NB4 (cell line): ENCODE results near the gene TASOR2.

Experiments used
- DNase-seq: peaks from one replicate; pipeline ENCODE4 v3.0.0; 2010; ENCODE audit warnings: low read depth
- H3K4me3 ChIP-seq: one replicate; pipeline ENCODE4 v1.5.1; 2011; ENCODE audit warnings: mild to moderate bottlenecking, low read depth, low read length, moderate library complexity
- MAX ChIP-seq: IDR thresholded peaks from 2 replicates; pipeline ENCODE4 v1.6.1; 2011; ENCODE audit warnings: low read depth, low read length
- MYC ChIP-seq: IDR thresholded peaks from 2 replicates; pipeline ENCODE4 v1.6.1; 2011; ENCODE audit warnings: low read depth, low read length
- POLR2A ChIP-seq: IDR thresholded peaks from 2 replicates; pipeline ENCODE4 v1.6.1; 2011; ENCODE audit warnings: mild to moderate bottlenecking; ENCODE audit not compliant: insufficient read length; ENCODE audit errors: extremely low read depth
- TF ChIP-seq, protein P1 (sequence below): IDR thresholded peaks from one replicate; pipeline ENCODE4 v1.5.1; 2012; ENCODE audit warnings: low read depth, low read length

Gene TASOR2

DNA sequence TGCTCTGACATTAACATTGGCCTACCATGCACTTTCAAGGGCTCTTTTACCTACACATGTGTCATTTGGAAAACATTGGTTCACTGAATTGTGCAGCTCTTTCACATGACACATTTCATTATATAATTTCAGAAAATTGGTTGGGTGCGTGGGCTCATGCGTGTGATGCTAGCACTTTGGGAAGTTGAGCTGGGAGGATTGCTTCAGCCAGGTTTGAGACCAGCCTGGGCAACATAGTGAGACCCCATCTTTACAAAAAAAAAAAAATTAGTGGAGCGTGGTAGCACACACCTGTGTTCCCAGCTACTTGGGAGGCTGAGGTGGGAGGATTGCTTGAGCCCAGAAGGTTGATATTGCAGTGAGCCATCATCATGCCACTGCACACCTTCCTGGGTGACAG, 3.9 kb downstream of the TASOR2 start:
- DNase-seq, result no peak
- H3K4me3 ChIP-seq, result no peak overlapping the region
- no peak for TF ChIP-seq POLR2A

DNA sequence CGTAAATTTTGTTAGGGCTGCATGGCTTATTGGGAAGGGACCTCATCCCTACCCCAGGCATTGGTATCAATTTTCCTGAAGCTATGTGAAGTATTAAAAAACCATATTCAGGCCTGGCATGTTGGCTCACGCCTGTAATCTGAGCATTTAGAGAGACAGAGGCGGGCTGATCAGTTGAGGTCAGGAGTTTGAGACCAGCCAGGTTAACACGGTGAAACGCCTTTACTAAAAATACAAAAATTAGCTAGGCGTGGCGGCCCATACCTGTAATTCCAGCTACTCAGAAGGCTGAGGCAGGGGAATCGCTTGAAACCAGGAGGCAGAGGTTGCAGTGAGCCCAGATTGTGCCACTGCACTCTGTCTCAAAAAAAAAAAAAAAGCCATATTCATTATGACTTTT, 7.1 kb downstream of the TASOR2 start:
- TF ChIP-seq MAX (no peak), MYC (no peak), POLR2A (no peak)
- TF ChIP-seq, protein P1, sequence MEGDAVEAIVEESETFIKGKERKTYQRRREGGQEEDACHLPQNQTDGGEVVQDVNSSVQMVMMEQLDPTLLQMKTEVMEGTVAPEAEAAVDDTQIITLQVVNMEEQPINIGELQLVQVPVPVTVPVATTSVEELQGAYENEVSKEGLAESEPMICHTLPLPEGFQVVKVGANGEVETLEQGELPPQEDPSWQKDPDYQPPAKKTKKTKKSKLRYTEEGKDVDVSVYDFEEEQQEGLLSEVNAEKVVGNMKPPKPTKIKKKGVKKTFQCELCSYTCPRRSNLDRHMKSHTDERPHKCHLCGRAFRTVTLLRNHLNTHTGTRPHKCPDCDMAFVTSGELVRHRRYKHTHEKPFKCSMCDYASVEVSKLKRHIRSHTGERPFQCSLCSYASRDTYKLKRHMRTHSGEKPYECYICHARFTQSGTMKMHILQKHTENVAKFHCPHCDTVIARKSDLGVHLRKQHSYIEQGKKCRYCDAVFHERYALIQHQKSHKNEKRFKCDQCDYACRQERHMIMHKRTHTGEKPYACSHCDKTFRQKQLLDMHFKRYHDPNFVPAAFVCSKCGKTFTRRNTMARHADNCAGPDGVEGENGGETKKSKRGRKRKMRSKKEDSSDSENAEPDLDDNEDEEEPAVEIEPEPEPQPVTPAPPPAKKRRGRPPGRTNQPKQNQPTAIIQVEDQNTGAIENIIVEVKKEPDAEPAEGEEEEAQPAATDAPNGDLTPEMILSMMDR, result no peak
- no peak overlapping the region for H3K4me3 ChIP-seq
- DNase-seq, result no peak

DNA sequence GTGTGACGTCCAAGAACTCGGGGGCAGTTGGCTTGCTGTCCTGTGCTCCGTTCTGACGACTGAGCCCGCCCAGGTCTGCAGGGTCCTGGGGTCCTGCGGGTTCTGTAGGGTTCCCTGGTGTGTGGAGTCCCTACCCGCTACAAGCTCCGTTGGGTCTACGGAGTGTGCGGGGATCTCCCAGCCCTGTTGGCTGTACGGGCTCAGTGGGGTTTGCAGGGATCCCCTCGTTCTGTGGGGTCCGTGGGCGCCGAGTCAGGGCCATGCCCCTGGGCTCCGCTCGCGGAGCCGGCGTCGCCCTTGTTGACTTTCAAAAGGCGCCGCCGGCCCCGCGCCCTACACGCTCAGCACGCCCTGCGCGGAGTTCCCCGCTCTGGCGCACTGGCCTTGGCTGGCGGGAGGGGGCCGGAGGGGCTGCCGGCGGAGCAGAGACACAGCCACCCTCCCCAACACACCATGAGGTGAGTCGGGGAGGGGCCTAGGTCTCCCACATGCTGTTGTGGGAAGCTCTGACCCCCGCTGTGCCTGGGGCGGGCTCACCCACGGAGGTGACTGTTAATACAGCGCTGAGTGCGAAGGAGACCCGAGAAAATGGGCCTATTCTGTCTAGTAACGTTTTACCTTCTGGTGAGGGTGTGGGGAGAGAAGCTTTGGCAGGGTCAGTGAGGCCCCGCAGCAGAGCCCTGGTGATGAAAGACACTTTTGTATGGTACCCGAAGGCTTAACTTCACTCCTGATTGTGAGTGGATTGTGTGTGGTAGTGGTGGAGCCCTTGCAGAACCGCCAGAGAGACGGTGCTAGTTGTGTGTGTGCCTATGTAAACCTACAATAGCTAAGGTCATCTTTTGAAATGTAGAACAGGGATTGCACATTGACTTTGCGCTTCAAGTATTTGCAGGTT, 8.1 kb downstream of the TASOR2 start:
- no peak for DNase-seq
- H3K4me3 ChIP-seq, result no peak overlapping the region
- TF ChIP-seq POLR2A (no peak), MAX (no peak), MYC (no peak)
- TF ChIP-seq, protein P1, result no peak

- DNase-seq, result no peak
- no peak overlapping the region for H3K4me3 ChIP-seq
- TF ChIP-seq MAX, result no peak
- TF ChIP-seq, protein P1, result no peak
- TF ChIP-seq MYC, result no peak
Observed at GRCh38 chr10:5694573-5694972, 9.9 kb downstream of the TASOR2 start.

DNA sequence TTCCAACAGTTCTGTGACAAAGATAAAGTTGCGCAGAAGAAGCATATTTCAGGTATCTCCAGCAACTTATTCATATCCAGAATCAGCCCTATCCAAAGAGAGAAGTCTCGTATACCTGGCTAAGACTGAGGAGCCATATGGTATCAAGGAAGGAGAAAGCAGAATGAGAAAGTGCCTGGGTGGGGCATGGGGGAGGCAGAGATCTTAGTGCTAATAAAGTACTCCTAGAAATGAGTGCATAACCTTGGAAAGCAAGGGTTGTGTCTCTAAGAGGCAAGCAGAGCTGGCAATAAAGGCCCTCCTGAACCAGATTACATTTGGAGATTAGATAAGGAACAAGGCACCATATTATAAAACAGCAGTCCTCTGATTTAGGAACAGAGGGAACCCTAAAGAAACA, 12.7 kb downstream of the TASOR2 start:
- TF ChIP-seq, protein P1, result no peak
- TF ChIP-seq MYC, result no peak
- TF ChIP-seq POLR2A, result no peak
- TF ChIP-seq MAX, result no peak
- no peak overlapping the region for H3K4me3 ChIP-seq
- DNase-seq, result no peak

GRCh38 chr10:5698062-5698461, 13.4 kb downstream of the TASOR2 start:
- H3K4me3 ChIP-seq, result no peak overlapping the region
- DNase-seq, result no peak
- TF ChIP-seq MYC (no peak), POLR2A (no peak), MAX (no peak)
- TF ChIP-seq, protein P1, result no peak
